CD4-positive, alpha-beta T cell treated with Interleukin-2 at 100 ng/mL for 4 hours (primary cell): ENCODE measurements around the gene NTSR1.
"Not testable (repeated sequence)": the region's sequence is repeated elsewhere in the genome, so short reads cannot be mapped to it uniquely, and the experiment has no call there.

ENCODE experiments used
- DNase-seq: peaks from one replicate; pipeline ENCODE4 v3.0.0-alpha.2; 2020; ENCODE audit warnings: low spot score

The NTSR1 gene

GRCh38 chr20:62674370-62674769 lies 34.3 kb upstream of the NTSR1 start:
- no peak for DNase-seq

- no peak for DNase-seq
Measured at GRCh38 chr20:62675156-62675876, 33.3 kb upstream of the NTSR1 start.

DNA sequence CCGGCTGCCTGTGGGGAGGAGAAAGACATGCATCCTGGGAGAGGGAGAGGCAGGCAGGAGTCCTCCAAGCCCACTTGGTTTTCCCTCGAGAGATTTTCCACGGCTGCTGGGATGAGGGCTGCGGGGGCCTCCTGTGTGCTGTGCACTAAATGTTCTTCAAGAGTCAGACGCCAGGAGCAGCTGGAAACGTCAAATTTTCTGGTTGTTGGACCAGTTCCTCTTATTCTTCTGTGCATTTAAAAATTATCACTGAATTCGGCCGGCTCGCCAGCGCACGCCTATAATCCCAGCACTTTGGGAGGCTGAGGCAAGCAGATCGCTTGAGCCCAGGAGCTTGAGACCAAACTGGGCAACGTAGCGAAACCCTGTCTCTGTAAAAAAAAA lies 32.8 kb upstream of the NTSR1 start:
- no peak for DNase-seq

DNA sequence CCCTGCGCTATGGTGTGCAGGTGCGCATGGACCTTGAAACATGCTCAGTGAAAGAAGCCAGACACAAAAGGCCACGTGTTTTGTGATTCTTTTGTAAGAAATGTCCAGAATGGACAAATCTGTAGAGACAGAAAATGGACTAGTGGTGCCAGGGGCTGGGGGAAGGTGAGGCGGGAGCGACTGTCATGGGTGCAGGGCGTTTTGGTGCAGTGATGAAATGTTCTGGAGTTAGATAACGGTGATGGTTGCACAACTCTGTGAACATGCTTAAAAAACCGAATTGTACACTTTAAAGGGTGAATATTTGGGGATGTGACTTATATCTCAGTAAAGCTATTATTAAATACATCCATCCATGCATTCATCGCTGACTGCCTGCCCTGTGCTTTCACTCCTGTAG lies 31.7 kb upstream of the NTSR1 start:
- DNase-seq, result no peak

DNA sequence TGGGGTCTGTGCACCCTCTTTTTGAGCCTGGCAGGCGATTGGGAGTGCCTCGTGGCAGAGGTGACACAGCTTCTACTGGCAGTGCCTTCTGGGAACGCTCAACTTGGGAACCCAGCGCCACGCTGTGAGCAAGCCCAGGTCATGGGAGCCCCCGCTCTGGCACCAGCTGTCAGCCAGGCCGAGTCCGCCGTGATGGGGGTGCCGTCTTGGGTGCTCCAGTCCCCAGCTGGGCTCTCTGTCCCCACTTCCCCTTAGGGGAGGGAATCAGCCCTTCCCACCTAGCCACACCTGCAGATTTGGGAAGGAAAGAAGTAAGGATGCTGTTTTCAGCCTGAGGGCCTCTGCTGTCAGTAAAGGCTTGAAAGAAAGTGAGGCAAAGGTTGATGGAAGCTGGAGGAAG lies 31.0 kb upstream of the NTSR1 start:
- DNase-seq, result no peak

GRCh38 chr20:62678553-62678952 lies 30.1 kb upstream of the NTSR1 start:
- no peak for DNase-seq

DNA sequence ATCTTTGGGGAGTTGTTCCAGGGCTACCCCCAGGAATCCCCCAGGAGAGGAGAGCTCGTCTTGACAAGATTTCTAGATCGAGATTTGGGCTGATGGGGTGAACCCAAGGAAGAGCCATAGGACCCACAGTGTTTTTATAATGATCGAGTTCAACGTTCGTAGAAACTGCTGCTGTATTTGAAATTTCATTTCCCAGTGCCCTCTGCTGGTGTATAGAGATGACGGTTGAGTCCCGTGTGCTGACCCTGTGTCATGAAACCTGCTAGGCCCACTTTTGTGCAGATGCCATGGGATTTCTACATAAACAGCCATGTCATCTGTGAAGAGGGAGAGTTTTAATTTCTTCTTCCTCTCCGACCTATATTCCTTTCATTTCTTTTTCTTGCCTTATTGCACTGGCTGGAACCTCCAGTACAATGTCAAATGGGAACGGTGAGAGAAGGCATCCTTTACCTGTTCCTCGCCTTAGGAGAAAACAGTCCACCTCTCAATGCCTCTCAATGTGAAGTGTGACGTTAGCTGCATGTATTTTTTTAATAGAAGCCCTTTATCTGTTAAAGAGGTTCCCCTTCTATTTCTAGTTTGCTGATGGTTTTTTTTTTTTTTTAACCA lies 28.6 kb upstream of the NTSR1 start:
- DNase-seq, result no peak

DNA sequence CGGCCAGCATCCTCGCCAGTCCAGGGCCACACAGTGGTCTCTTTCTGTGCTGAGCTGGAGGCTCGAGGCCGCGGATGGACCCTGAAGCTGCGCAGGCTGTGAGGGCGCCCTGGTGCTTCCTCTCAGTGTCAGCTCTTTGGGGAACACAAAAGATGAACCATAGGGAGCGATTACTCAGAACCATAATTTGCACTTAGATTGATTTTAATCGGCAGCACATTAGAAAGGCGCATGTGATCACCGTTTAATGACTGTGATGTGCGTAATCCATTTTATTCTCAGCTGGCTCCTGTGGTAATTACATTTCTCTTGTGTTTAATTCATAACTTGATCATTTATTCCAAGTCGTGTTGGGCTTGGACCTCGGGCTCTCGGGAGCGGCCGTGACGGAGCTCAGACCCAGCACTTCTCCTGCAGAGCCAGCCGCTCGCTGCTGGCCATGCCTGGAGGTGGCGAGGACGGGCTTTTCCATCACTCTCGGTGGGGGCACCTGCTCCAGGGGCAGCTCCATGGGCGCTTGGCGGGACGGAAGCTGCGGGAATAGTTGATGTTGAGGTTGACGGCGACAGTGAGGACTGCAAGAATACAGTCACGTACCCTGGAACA lies 25.6 kb upstream of the NTSR1 start:
- DNase-seq, result no peak

DNA sequence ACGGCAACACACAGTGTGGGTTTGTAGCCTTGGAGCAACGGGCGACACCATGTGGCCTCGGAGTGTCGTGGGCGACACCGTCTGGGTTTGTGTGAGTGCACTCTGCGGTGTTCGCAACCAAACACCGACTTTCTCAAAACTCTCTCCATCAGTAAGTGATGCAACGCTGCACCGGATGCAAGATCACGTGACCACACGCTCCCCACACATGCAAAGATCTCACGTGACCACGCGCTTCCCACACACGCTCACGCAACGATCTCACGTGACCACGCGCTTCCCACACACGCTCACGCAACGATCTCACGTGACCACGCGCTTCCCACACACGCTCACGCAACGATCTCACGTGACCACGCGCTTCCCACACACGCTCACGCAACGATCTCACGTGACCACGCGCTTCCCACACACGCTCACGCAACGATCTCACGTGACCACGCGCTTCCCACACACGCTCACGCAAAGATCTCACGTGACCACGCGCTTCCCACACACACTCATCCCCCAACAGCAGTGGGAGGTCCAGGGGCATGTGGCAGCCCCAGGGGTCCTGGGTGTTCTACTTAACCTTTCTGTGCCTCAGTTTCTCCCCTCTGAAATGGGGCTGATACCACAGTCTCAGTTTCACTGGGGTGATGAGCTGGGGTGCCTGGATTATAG lies 24.8 kb upstream of the NTSR1 start:
- DNase-seq, result not testable (repeated sequence)

- no peak for DNase-seq
Measured at GRCh38 chr20:62684981-62685380, 23.7 kb upstream of the NTSR1 start.

DNA sequence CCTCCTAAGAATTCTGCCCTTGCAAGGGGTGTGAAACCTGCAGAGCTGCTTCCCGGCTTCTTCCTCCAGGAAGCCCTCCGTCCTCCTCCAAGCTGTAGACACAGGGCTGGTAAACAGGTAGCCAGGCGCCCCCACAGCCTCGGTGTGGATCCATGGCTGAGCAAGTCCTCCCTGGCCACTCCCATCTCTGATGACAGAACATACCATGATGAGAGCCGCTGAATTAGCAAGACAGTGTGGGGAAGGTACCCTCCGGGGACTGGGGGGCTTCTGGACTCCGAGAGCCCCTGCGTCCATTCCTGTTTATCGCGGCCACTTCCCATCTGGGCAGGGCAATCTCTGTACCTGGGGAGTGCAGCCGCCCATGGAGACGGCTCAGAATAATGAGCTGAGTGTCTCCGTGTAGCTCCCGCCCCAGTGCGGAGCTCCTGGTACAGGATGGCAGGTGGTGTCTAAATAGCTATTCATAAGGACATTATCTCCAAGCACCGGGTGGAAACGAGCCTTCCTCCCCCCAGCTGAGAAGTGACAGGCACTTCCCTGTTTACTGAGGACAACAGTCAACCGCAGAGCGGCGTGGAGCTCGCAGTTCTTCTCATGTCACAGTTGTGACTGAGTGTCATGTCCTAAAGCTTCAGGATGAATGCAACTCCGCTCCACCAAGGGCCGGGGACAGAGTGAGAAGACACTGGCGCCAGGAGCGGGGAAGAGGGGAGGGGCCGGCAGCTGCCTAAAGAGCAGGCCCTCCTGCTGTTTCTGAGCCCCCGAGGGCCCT lies 22.7 kb upstream of the NTSR1 start:
- peak; percentile 8 for DNase-seq

GRCh38 chr20:62686869-62687830 lies 21.5 kb upstream of the NTSR1 start:
- DNase-seq, result no peak

- DNase-seq, result no peak
Measured at GRCh38 chr20:62688083-62688482, 20.6 kb upstream of the NTSR1 start.

DNA sequence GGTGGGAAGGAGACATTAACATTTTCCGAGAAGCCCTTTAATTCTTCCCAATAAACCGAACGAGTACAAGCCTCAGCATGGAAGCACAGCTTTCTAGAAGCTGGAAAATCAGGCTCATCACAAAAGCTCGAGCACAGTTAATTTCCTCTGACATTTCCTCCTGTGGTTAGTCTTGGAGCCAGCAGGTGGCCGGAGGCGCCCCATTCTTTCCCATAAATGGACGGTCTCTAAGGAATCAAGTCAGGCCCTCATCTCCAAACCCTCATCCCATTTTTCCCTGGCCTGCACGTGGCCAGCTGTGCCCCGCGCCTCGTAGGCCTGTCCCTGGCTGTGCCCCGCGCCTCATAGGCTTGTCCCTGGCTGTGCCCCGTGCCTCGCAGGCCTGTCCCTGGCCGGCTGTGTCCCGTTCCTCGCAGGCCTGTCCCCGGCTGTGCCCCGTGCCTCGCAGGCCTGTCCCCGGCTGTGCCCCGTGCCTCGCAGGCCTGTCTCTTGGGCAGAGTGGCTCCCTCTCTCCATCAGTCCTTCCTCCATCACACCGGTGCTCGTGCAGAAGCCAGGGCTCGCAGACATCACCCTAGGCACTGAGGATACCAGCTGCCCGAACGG lies 19.7 kb upstream of the NTSR1 start:
- no peak for DNase-seq

DNA sequence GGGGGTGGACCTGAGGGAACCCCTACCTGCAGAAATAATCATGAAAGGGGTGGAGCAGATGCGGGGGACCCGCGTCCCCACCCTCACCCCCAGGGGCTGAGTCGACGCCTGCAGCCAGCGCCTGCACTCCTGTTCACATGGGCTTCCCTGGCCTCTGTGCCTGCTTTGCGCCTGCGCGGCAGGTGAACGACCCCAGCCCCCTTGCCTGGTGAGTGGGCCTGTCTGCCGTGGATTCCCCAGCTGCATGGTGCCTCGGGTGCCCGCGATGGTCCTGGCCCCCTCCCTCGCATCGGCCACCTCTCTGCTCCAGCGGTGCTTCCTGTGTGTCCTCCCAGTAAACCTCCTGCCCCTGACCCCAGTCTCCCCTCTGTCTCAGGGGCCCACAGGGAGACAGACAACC lies 18.8 kb upstream of the NTSR1 start:
- DNase-seq, result no peak

DNA sequence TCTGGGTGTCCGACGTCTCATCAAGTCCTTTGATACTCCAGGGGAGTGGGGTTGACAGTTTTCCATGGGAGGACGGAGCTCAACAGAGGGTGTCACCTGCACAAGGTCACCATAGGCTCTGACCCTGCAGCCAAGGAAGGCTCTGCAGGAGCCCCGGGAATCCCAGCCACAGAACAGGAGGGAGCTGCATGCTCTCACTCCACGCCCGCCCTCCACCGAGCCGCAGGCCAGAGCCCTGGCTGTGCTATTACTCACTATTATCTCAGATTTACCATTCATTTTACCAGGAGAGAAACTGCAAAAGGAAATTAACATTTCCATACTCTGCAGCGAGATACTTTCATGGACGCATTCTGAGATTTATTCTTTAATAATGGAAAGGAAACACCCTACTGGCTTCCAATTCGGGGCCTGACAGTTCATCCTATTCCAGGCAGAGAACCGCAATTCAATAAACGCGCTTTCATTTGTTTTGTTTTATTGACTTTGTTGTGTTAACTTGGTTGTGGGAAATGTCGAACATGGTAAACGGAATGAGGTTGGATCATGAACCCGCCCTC lies 18.3 kb upstream of the NTSR1 start:
- no peak for DNase-seq

DNA sequence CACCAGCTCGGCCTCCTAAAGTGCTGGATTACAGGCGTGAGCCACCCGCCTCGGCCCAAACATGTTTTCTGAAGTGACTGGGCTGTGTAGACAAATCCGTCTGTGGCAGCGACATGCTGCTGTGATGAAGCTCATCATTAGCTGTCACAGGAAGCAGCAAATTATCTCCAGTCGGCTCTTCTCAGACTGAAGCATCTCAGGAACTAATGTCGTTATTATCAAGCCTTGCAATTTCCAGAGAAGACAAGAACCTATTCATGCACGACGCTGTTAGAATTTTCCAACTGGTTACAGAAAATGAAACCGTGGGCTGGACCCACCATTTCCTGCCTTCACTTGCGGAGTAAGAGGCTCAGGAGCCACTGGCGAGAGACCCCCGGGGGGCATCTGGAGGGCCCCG lies 17.1 kb upstream of the NTSR1 start:
- DNase-seq, result no peak

GRCh38 chr20:62692176-62692575 lies 16.5 kb upstream of the NTSR1 start:
- no peak for DNase-seq

- DNase-seq, result no peak
Measured at GRCh38 chr20:62692801-62693523, 15.7 kb upstream of the NTSR1 start.

DNA sequence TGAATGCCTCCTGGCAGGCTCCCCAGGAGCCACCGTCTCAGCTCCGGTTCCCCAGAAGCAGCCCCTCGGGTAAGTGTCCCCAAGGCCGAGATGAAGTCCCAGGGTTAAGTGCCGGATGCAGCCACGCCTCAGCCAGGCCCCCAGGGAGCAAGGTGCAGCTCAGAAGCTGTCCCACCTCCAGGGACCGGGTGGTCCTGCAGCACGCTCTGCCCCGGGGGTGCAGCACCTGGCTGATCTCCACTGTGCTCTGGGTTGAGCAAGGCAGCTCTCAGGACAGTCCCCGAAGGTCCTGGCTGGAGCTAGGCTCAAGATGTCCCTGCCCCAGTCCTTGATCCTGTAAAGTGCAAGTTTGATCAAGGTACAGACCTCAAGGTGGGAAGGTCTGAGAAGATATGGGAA lies 15.1 kb upstream of the NTSR1 start:
- no peak for DNase-seq
